Measurements from ENCODE around the gene CLDN20.

DNA sequence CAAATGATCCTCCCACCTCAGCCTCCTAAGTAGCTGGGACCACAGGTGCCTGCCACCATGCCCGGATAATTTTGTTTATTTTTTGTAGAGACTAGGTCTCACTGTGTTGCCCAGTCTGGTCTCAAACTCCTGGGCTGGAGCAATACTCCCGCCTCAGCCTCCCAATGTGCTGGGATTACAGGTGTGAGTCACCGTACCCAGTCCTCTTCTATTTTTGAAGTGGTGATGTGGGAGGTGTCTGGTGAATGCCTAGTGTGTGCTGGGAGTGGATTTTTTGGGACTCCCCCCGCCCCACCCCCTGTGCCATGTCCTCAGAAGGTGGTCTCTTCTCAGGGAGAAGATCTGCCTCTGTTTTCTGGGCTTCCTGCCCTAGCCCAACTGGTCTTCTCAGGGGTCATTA is 47.9 kb upstream of the CLDN20 start:
- TF ChIP-seq, protein P1, sequence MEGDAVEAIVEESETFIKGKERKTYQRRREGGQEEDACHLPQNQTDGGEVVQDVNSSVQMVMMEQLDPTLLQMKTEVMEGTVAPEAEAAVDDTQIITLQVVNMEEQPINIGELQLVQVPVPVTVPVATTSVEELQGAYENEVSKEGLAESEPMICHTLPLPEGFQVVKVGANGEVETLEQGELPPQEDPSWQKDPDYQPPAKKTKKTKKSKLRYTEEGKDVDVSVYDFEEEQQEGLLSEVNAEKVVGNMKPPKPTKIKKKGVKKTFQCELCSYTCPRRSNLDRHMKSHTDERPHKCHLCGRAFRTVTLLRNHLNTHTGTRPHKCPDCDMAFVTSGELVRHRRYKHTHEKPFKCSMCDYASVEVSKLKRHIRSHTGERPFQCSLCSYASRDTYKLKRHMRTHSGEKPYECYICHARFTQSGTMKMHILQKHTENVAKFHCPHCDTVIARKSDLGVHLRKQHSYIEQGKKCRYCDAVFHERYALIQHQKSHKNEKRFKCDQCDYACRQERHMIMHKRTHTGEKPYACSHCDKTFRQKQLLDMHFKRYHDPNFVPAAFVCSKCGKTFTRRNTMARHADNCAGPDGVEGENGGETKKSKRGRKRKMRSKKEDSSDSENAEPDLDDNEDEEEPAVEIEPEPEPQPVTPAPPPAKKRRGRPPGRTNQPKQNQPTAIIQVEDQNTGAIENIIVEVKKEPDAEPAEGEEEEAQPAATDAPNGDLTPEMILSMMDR (IDR thresholded peaks at IDR 0.05) = no peak
- TF ChIP-seq POLR2A (IDR thresholded peaks at IDR 0.05) = no peak

Measured in lower leg skin (tissue), 3 donors.